Brain microvascular endothelial cell (primary cell): ENCODE results near the gene LRP1B.

ENCODE experiments used
- DNase-seq: peaks from one replicate; pipeline ENCODE4 v3.0.0-alpha.2; 2020
- H3K27ac ChIP-seq: fragments of 250-450 bp; sonication (Bioruptor Pico); 2 replicates; pipeline ENCODE4 v1.5.1; 2020; ENCODE audit warnings: mild to moderate bottlenecking, moderate library complexity
- H3K27me3 ChIP-seq: fragments of 250-450 bp; sonication (Bioruptor Pico); replicated peaks from 2 replicates; pipeline ENCODE4 v1.5.1; 2020; ENCODE audit warnings: mild to moderate bottlenecking
- H3K36me3 ChIP-seq: fragments of 250-450 bp; sonication (Bioruptor Pico); replicated peaks from 2 replicates; pipeline ENCODE4 v1.5.1; 2020; ENCODE audit warnings: mild to moderate bottlenecking
- H3K4me3 ChIP-seq: 2 replicates; pipeline ENCODE4 v1.5.1; 2011; ENCODE audit warnings: low read depth, mild to moderate bottlenecking, control low read depth, low read length, moderate library complexity
- CTCF ChIP-seq: IDR thresholded peaks from 2 replicates; pipeline ENCODE4 v1.5.1; 2011; ENCODE audit warnings: low read depth, mild to moderate bottlenecking, moderate library complexity, low read length, control low read depth, inconsistent platforms; ENCODE audit errors: missing control alignments
- in situ Hi-C: cut with HindIII; loops from 2 replicates; pipeline ENCODE4 v1.10.0; 2017; ENCODE audit warnings: low sequenced_read_pairs, low pct_ligation_motif_present

The LRP1B gene

DNA sequence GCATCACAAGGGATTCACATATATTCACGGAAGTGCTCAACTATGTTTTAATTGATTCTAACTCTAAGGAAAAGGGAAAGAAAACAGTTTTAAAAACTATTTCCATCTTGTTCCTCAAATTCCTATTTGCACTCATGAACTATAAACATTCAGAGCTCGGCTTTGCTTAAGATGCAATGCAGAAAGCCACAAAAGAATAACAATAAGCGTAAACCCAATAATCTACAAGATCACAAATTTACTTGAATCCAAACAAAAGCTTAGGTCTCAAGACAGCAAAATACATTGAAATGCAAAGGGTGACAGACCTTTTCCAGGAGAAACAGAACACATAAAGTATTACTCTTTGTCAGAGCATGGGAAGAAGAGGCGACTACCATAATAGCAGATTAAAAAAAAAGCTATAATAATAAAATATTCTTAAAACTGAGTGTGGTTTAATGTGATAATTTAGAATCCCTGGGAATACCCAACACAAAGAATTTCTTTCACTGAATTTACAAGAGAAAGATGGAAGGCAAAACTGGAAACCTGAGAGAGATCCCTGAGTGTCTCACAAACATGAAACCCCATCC is 1094.9 kb downstream of the LRP1B start:
- no peak overlapping the region for H3K4me3 ChIP-seq
- TF ChIP-seq CTCF = no peak
- DNase-seq = no peak
- in situ Hi-C loops = no loop called here
- H3K27me3 ChIP-seq = no peaks in the 10 kb centered on the region
- no peaks in the 10 kb centered on the region for H3K36me3 ChIP-seq
- no peak overlapping the region for H3K27ac ChIP-seq

GRCh38 chr2:141029428-141030078 is 1101.3 kb downstream of the LRP1B start:
- DNase-seq = no peak
- in situ Hi-C loops = no loop called here
- Histone ChIP-seq H3K4me3 (no peak overlapping the region), H3K36me3 (no peaks in the 10 kb centered on the region), H3K27me3 (no peaks in the 10 kb centered on the region), H3K27ac (no peak overlapping the region)
- no peak for TF ChIP-seq CTCF

GRCh38 chr2:141027221-141027620 is 1103.6 kb downstream of the LRP1B start:
- Histone ChIP-seq H3K27ac (no peak overlapping the region), H3K36me3 (no peaks in the 10 kb centered on the region), H3K27me3 (no peaks in the 10 kb centered on the region), H3K4me3 (no peak overlapping the region)
- in situ Hi-C loops = no loop called here
- DNase-seq = no peak
- no peak for TF ChIP-seq CTCF

GRCh38 chr2:141021611-141022010 is 1109.2 kb downstream of the LRP1B start:
- Histone ChIP-seq H3K36me3 (no peaks in the 10 kb centered on the region), H3K4me3 (no peak overlapping the region), H3K27ac (peak overlapping the region; percentile 95), H3K27me3 (no peaks in the 10 kb centered on the region)
- no peak for TF ChIP-seq CTCF
- in situ Hi-C loops = no loop called here
- no peak for DNase-seq

GRCh38 chr2:141021109-141021508 is 1109.7 kb downstream of the LRP1B start:
- DNase-seq = peak; percentile 29
- Histone ChIP-seq H3K27ac (peak overlapping the region; percentile 95), H3K4me3 (no peak overlapping the region), H3K36me3 (no peaks in the 10 kb centered on the region), H3K27me3 (no peaks in the 10 kb centered on the region)
- no peak for TF ChIP-seq CTCF
- in situ Hi-C loops = no loop called here

DNA sequence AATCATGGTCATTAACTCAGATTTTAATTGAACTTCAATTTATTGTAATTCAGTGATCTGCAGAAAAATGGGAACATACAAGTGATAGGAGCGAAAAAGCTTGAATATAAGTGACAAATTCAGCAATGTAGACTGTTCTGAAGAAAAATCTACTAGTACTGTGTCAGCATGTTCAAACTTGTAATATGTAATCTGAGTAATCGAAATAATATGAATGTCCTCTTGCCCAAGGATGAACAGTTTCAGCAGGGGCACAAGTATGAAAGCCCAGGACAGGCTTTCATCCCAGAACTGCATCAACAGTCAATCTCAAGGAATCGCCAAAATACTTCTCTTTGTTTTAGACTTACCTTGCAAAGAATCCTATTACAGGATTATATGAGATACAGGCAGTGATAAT is 1110.5 kb downstream of the LRP1B start:
- in situ Hi-C loops = no loop called here
- peak overlapping the region; percentile 95 for H3K27ac ChIP-seq
- no peaks in the 10 kb centered on the region for H3K27me3 ChIP-seq
- H3K36me3 ChIP-seq = no peaks in the 10 kb centered on the region
- no peak for TF ChIP-seq CTCF
- DNase-seq = no peak
- H3K4me3 ChIP-seq = no peak overlapping the region
